IMR-90 (cell line): Measurements from ENCODE around the gene GUCY2D. TPM values are rescaled to one million over a fixed set of nuclear protein-coding genes. Genes with fewer than 3 reads are reported as not detected.

Source experiments
- ATAC-seq: fragments of 200-7000 bp; cut with Tn5 transposase; 2 replicates; pipeline ENCODE4 v1.9.1; 2020; ENCODE audit warnings: low read depth, mild to moderate bottlenecking, moderate library complexity
- BruUV-seq: library from RNA; stranded (reverse); fragments of 400-500 nt; replicated peaks from 2 replicates; lab custom pipeline; 2021; lab: Mats Ljungman, UMichigan
- CTCF ChIA-PET: fragments of 300-600 bp; formaldehyde crosslinking; extraction: SDS; loops from one replicate; lab custom pipeline; 2021; ENCODE audit warnings: antibody characterized with exemption; lab: Yijun Ruan, JAX
- POLR2A ChIA-PET: fragments of 300-600 bp; sonication (Branson Sonifier 250); formaldehyde crosslinking; loops from one replicate; lab custom pipeline; 2022; ENCODE audit warnings: antibody characterized with exemption; ENCODE audit not compliant: unreplicated experiment; lab: Charles Lee
- DNase-seq: peaks from one replicate; pipeline ENCODE4 v3.0.0; 2013
- H2AFZ ChIP-seq: replicated peaks from 2 replicates; pipeline ENCODE3; 2013; ENCODE audit warnings: low read length, mild to moderate bottlenecking; ENCODE audit not compliant: poor library complexity
- H2AK5ac ChIP-seq: 2 replicates; pipeline ENCODE4 v1.6.1; 2013; ENCODE audit warnings: low read depth, low read length, inconsistent platforms
- H2AK9ac ChIP-seq: replicated peaks from 2 replicates; pipeline ENCODE3; 2013; ENCODE audit warnings: mild to moderate bottlenecking, low read depth, low read length, moderate library complexity; ENCODE audit not compliant: poor library complexity
- H2BK120ac ChIP-seq: 2 replicates; pipeline ENCODE4 v1.6.1; 2013; ENCODE audit warnings: low read depth, low read length, inconsistent platforms
- H2BK15ac ChIP-seq: 3 replicates; pipeline ENCODE4 v1.6.1; 2013; ENCODE audit warnings: low read depth, low read length, inconsistent platforms
- H2BK20ac ChIP-seq: 2 replicates; pipeline ENCODE4 v1.6.1; 2013; ENCODE audit warnings: low read depth, mild to moderate bottlenecking, inconsistent platforms, low read length, moderate library complexity
- H2BK5ac ChIP-seq: 2 replicates; pipeline ENCODE4 v1.6.1; 2013; ENCODE audit warnings: mild to moderate bottlenecking, low read depth, low read length, inconsistent platforms; ENCODE audit not compliant: poor library complexity, severe bottlenecking
- H3K14ac ChIP-seq: replicated peaks from 2 replicates; pipeline ENCODE4 v1.6.1; 2013; ENCODE audit warnings: low read depth, low read length, inconsistent platforms
- H3K18ac ChIP-seq: 2 replicates; pipeline ENCODE4 v1.6.1; 2013; ENCODE audit warnings: low read depth, low read length, control low read depth
- H3K23ac ChIP-seq: 2 replicates; pipeline ENCODE4 v1.6.1; 2013; ENCODE audit warnings: low read depth, low read length, inconsistent platforms
- H3K27ac ChIP-seq: 2 replicates; pipeline ENCODE4 v1.5.1; 2013; ENCODE audit warnings: mild to moderate bottlenecking, control low read depth, low read length; ENCODE audit not compliant: insufficient read depth
- H3K27me3 ChIP-seq: 2 replicates; pipeline ENCODE4 v1.6.1; 2013; ENCODE audit warnings: low read length; ENCODE audit not compliant: control insufficient read depth, insufficient read depth
- H3K36me3 ChIP-seq: 2 replicates; pipeline ENCODE4 v1.6.1; 2013; ENCODE audit warnings: low read length, mixed read lengths; ENCODE audit not compliant: control insufficient read depth, insufficient read depth
- H3K4ac ChIP-seq: 2 replicates; pipeline ENCODE4 v1.6.1; 2013; ENCODE audit warnings: low read depth, low read length, inconsistent platforms
- H3K4me1 ChIP-seq: 2 replicates; pipeline ENCODE4 v1.6.1; 2013; ENCODE audit warnings: low read length, mixed read lengths; ENCODE audit not compliant: control insufficient read depth, insufficient read depth
- H3K4me2 ChIP-seq: 2 replicates; pipeline ENCODE4 v1.6.1; 2013; ENCODE audit warnings: low read depth, mild to moderate bottlenecking, control low read depth, low read length, moderate library complexity
- H3K4me3 ChIP-seq: 2 replicates; pipeline ENCODE4 v1.5.1; 2013; ENCODE audit warnings: low read depth, mild to moderate bottlenecking, control low read depth, low read length, moderate library complexity; ENCODE audit not compliant: insufficient read depth
- H3K56ac ChIP-seq: 2 replicates; pipeline ENCODE4 v1.6.1; 2013; ENCODE audit warnings: low read length, inconsistent platforms; ENCODE audit not compliant: insufficient read depth; ENCODE audit errors: extremely low read depth
- H3K79me1 ChIP-seq, 2 experiments: 2 replicates each; pipeline ENCODE4 v1.6.1; 2013; ENCODE audit warnings: low read length in 2 of 2, inconsistent platforms in 1 of 2, low read depth in 1 of 2
- H3K9ac ChIP-seq: 2 replicates; pipeline ENCODE4 v1.6.1; 2013; ENCODE audit warnings: low read depth, low read length, control low read depth
- H3K9me1 ChIP-seq: 2 replicates; pipeline ENCODE4 v1.6.1; 2013; ENCODE audit warnings: low read length, inconsistent platforms; ENCODE audit not compliant: insufficient read depth
- H3K9me3 ChIP-seq: 2 replicates; pipeline ENCODE4 v1.6.1; 2013; ENCODE audit warnings: low read length; ENCODE audit not compliant: control insufficient read depth, insufficient read depth
- H4K20me1 ChIP-seq: 2 replicates; pipeline ENCODE4 v1.6.1; 2013; ENCODE audit warnings: low read length, inconsistent platforms; ENCODE audit not compliant: insufficient read depth
- H4K5ac ChIP-seq: 2 replicates; pipeline ENCODE4 v1.6.1; 2013; ENCODE audit warnings: mild to moderate bottlenecking, low read depth, low read length, control low read depth
- H4K8ac ChIP-seq, 2 experiments: 2 replicates each; pipeline ENCODE4 v1.6.1; 2013; ENCODE audit warnings: low read depth in 2 of 2, low read length in 2 of 2, control low read depth in 1 of 2, inconsistent platforms in 1 of 2
- H4K91ac ChIP-seq: 2 replicates; pipeline ENCODE4 v1.6.1; 2013; ENCODE audit warnings: low read depth, low read length, inconsistent platforms; ENCODE audit not compliant: insufficient read depth
- RAD21 ChIP-seq: IDR thresholded peaks from 2 replicates; pipeline ENCODE4 v1.6.1; 2012; ENCODE audit warnings: low read length, improper control_type of control experiment
- RCOR1 ChIP-seq: IDR thresholded peaks from 2 replicates; pipeline ENCODE4 v1.6.1; 2012; ENCODE audit warnings: mild to moderate bottlenecking, low read length, improper control_type of control experiment; ENCODE audit not compliant: insufficient replicate concordance
- WGBS, 2 experiments: methylation state at CpG; one replicate each; pipeline versions ENCODE4 v1.1.5 to v1.1.7; 2013; ENCODE audit warnings: missing lambda C conversion rate in 2 of 2; ENCODE audit not compliant: insufficient read length in 1 of 2; ENCODE audit errors: extremely low coverage in 2 of 2; 5-methylcytosine and 5-hydroxymethylcytosine counted together
- dilution Hi-C: fragments of 300-500 bp; cut with HindIII; formaldehyde crosslinking; loops from one replicate; pipeline ENCODE4 v1.14.3; 2018; ENCODE audit warnings: low sequenced_read_pairs; ENCODE audit not compliant: unreplicated experiment
- in situ Hi-C: fragments of 300-500 bp; cut with MboI; formaldehyde crosslinking; loops from 3 replicates; pipeline ENCODE4 v1.14.3; 2019; ENCODE audit warnings: low sequenced_read_pairs, inconsistent platforms, mixed read lengths
- intact Hi-C: fragments of 100-400 bp; cut with micrococcal nuclease; formaldehyde crosslinking; loops from 2 replicates; pipeline ENCODE4 v1.10.0; 2022
- polyA plus RNA-seq, 3 experiments: library from polyadenylated mRNA; depleted of rRNA; stranded (reverse); fragments of >200 nt; gene quantifications; 2 replicates each; pipeline ENCODE4 v1.2.3, GENCODE V29; 2012; ENCODE audit warnings: low replicate concordance in 1 of 3
- total RNA-seq: library from RNA; depleted of rRNA; stranded (reverse); fragments of >200 nt; gene quantifications from 2 replicates; pipeline ENCODE4 v1.2.3, GENCODE V29; 2012
- TF ChIP-seq, protein P1 (sequence below): conservative IDR thresholded peaks from 2 replicates; pipeline ENCODE4 v1.5.1; 2012; ENCODE audit warnings: mild to moderate bottlenecking, low read depth, low read length, improper control_type of control experiment

GUCY2D gene
- total and polyA plus RNA-seq, 2 of the 4 experiments (the other 2 are of a cell fraction): 0.03 TPM; not detected in 1

DNA sequence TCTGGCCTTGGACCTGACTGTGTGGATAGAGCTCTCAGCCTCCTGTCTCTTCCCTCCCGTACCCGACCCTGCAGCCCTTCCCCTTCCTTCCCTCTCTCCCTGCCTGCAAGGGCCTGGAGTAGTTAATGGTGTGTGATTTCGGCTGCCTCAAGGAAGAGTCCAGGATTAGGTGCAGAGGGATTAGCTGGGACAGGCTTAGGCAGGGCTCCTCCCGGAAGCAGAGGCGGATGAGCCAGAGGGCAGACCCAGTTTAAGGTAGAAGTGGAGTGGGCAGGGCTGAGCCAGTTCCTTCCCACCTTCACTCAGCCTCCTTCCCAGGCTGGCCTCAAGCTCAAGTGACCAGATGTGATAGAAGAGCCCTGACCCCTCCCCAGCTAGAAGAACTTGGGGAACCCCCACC lies 16.8 kb downstream of the GUCY2D start:
- TF ChIP-seq RCOR1: no peak
- no peak for TF ChIP-seq RAD21
- TF ChIP-seq, protein P1, sequence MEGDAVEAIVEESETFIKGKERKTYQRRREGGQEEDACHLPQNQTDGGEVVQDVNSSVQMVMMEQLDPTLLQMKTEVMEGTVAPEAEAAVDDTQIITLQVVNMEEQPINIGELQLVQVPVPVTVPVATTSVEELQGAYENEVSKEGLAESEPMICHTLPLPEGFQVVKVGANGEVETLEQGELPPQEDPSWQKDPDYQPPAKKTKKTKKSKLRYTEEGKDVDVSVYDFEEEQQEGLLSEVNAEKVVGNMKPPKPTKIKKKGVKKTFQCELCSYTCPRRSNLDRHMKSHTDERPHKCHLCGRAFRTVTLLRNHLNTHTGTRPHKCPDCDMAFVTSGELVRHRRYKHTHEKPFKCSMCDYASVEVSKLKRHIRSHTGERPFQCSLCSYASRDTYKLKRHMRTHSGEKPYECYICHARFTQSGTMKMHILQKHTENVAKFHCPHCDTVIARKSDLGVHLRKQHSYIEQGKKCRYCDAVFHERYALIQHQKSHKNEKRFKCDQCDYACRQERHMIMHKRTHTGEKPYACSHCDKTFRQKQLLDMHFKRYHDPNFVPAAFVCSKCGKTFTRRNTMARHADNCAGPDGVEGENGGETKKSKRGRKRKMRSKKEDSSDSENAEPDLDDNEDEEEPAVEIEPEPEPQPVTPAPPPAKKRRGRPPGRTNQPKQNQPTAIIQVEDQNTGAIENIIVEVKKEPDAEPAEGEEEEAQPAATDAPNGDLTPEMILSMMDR: no peak
- Histone ChIP-seq H3K18ac (no peak overlapping the region), H2AK5ac (no peak overlapping the region), H3K14ac (no peak overlapping the region), H3K27ac (no peak overlapping the region), H3K36me3 (no peaks in the 10 kb centered on the region), H3K4ac (no peak overlapping the region), H3K9me3 (no peaks in the 10 kb centered on the region), H4K91ac (no peak overlapping the region), H2AK9ac (no peak overlapping the region), H2BK20ac (no peak overlapping the region), H3K56ac (no peak overlapping the region), H2BK5ac (no peak overlapping the region), H3K9ac (no peak overlapping the region), H2BK15ac (no peak overlapping the region), H4K8ac (no peak overlapping the region), H3K4me1 (peaks cover 3% of the 10 kb centered on the region; the same call in 1 of the 2 replicates), H4K5ac (no peak overlapping the region), H4K20me1 (no peaks in the 10 kb centered on the region), H2BK120ac (no peak overlapping the region), H3K27me3 (peaks cover 55% of the 10 kb centered on the region), H3K9me1 (no peaks in the 10 kb centered on the region), H2AFZ (peak overlapping the region; percentile 48), H3K4me2 (no peak overlapping the region), H3K4me3 (no peak overlapping the region), H3K79me1 (no peaks in the 10 kb centered on the region), H3K23ac (no peak overlapping the region)
- intact Hi-C loops: no loop called here
- ATAC-seq (0 out of 2 replicates have a peak, but pooled peaks have one; percentile 18), DNase-seq (no peak)
- WGBS, 2 experiments: no CpG with 5 or more reads among the region's 5 CpGs
- BruUV-seq: no TSS peak
- CTCF ChIA-PET: interaction anchor here (0.9 kb wide), 1 partner anchor 11 kb away, joined by 3 read pairs; no protein-coding TSS in a partner anchor
- in situ Hi-C loops: no loop called here
- dilution Hi-C loops: no loop called here
- POLR2A ChIA-PET: no interaction called here
